Neural cell (in vitro differentiated cells): ENCODE measurements around the gene BNIP3. TPM values are rescaled to one million over a fixed set of nuclear protein-coding genes. Genes with fewer than 3 reads are reported as not detected.

Source experiments
- H2AFZ ChIP-seq: fragments of 200-600, 300-800 bp; sonication (generic), shearing (Covaris generic); 2 replicates; pipeline ENCODE4 v1.6.0; 2014; ENCODE audit warnings: low read depth, mild to moderate bottlenecking, antibody characterized with exemption, low read length, moderate library complexity
- H3F3A ChIP-seq: fragments of 200-600 bp; shearing (Covaris generic); 2 replicates; pipeline ENCODE4 v1.6.1; 2016; ENCODE audit warnings: mild to moderate bottlenecking, moderate library complexity, mixed read lengths, antibody characterized with exemption, low read length; ENCODE audit not compliant: insufficient read depth, poor library complexity, severe bottlenecking
- H3K27ac ChIP-seq: fragments of 200-600, 300-800 bp; sonication (generic), shearing (Covaris generic); 2 replicates; pipeline ENCODE4 v1.5.1; 2014; ENCODE audit warnings: mild to moderate bottlenecking, low read length, moderate library complexity
- H3K27me3 ChIP-seq: fragments of 300-800, 200-600 bp; sonication (generic), shearing (Covaris generic); 2 replicates; pipeline ENCODE4 v1.6.0; 2014; ENCODE audit warnings: mild to moderate bottlenecking, low read depth, low read length, moderate library complexity; ENCODE audit not compliant: insufficient read depth
- H3K36me3 ChIP-seq: fragments of 300-800, 200-600 bp; sonication (generic), shearing (Covaris generic); 2 replicates; pipeline ENCODE4 v1.5.1; 2014; ENCODE audit warnings: mild to moderate bottlenecking, antibody characterized with exemption, low read length, moderate library complexity; ENCODE audit not compliant: insufficient read depth
- H3K4me2 ChIP-seq: fragments of 300-800, 200-600 bp; sonication (generic), shearing (Covaris generic); 2 replicates; pipeline ENCODE4 v1.6.0; 2014; ENCODE audit warnings: mild to moderate bottlenecking, low read length
- H3K4me3 ChIP-seq: fragments of 300-800, 200-600 bp; sonication (generic), shearing (Covaris generic); 2 replicates; pipeline ENCODE4 v1.5.1; 2014; ENCODE audit warnings: mild to moderate bottlenecking, low read length, moderate library complexity
- H3K79me2 ChIP-seq: fragments of 200-600 bp; shearing (Covaris generic); replicated peaks from 2 replicates; pipeline ENCODE4 v1.6.0; 2014; ENCODE audit warnings: mild to moderate bottlenecking, low read length, moderate library complexity; ENCODE audit not compliant: insufficient read depth
- H3K9ac ChIP-seq: fragments of 300-800, 200-600 bp; sonication (generic), shearing (Covaris generic); 2 replicates; pipeline ENCODE4 v1.6.1; 2016; ENCODE audit warnings: mild to moderate bottlenecking, low read length, mixed read lengths
- H3K9me2 ChIP-seq: fragments of 200-600 bp; shearing (Covaris generic); 2 replicates; pipeline ENCODE4 v1.6.1; 2016; ENCODE audit warnings: mild to moderate bottlenecking, low read length, mixed read lengths; ENCODE audit not compliant: insufficient read depth
- H3K9me3 ChIP-seq: fragments of 200-600, 300-800 bp; sonication (generic), shearing (Covaris generic); 2 replicates; pipeline ENCODE4 v1.6.1; 2016; ENCODE audit warnings: mild to moderate bottlenecking, mixed run types, low read length, moderate library complexity, mixed read lengths
- H4K20me1 ChIP-seq: fragments of 200-600 bp; shearing (Covaris generic); 2 replicates; pipeline ENCODE4 v1.6.1; 2016; ENCODE audit warnings: mild to moderate bottlenecking, mixed run types; ENCODE audit not compliant: insufficient read depth
- EP300 ChIP-seq: fragments of 450-650 bp; conservative IDR thresholded peaks from 2 replicates; pipeline ENCODE4 v1.6.1; 2014; ENCODE audit warnings: antibody characterized with exemption, mild to moderate bottlenecking, moderate library complexity; ENCODE audit not compliant: poor library complexity, severe bottlenecking
- POLR2AphosphoS5 ChIP-seq: IDR thresholded peaks from 2 replicates; pipeline ENCODE4 v1.6.1; 2012
- RAD21 ChIP-seq: fragments of 450-650 bp; conservative IDR thresholded peaks from 2 replicates; pipeline ENCODE4 v1.6.1; 2014; ENCODE audit warnings: antibody characterized with exemption, mild to moderate bottlenecking, moderate library complexity
- SMC3 ChIP-seq: fragments of 450-650 bp; conservative IDR thresholded peaks from 2 replicates; pipeline ENCODE4 v1.6.1; 2014; ENCODE audit warnings: antibody characterized with exemption, mild to moderate bottlenecking, moderate library complexity; ENCODE audit not compliant: poor library complexity
- TAF1 ChIP-seq: IDR thresholded peaks from 2 replicates; pipeline ENCODE4 v1.6.1; 2012; ENCODE audit warnings: low read depth
- polyA plus RNA-seq: library from polyadenylated mRNA; depleted of rRNA; stranded (reverse); fragments of >200 nt; gene quantifications from 2 replicates; pipeline ENCODE4 v1.2.3, GENCODE V29; 2014
- TF ChIP-seq, protein P1 (sequence below): fragments of 450-650 bp; IDR thresholded peaks from 2 replicates; pipeline ENCODE4 v1.5.1; 2014; ENCODE audit warnings: antibody characterized with exemption, mild to moderate bottlenecking, moderate library complexity; ENCODE audit not compliant: poor library complexity, severe bottlenecking
- TF ChIP-seq, protein P2 (sequence below): IDR thresholded peaks from 2 replicates; pipeline ENCODE4 v1.6.1; 2012; ENCODE audit warnings: borderline replicate concordance

The BNIP3 gene
- polyA plus RNA-seq, 1 donor from 2014 or later = 77.1 TPM

DNA sequence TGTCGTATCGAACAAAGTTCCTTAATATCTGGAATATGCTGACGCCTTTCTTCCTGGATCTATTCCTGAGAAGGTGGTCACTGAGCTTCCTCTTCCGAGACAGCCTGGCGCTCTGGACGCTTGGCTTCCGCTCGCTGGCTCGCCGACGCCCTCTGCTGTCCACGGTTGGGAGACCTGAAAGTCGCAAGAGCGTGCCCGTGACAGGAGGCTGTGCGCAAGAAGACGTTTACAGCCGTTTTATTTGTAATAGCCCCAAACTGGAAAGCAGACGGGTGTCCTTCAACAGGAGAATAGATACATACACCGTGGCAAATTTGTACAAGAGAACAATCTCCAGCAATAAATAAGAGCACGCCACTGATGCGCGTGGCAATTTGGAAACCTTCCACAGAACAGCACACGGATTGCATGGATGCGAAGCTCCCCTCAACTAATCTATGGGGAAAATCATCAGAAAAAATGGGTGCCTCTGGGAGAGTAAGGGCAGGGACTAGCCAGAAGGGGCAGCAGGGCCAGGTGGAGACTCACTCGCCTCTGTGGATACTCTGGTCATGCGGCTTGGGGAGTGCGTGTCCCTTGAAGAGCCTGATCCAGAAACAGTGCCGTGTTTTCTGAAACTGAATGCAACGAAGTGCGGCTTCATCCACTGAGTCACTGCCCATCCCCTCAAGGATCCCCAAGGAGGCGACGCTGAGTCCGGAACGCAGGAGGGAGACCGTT is 41.5 kb upstream of the BNIP3 start:
- Histone ChIP-seq H3K9me3 (no peaks in the 10 kb centered on the region), H3K9me2 (no peaks in the 10 kb centered on the region), H3K79me2 (no peaks in the 10 kb centered on the region), H3K9ac (no peak overlapping the region), H3K27me3 (peaks cover 5% of the 10 kb centered on the region), H3K36me3 (no peaks in the 10 kb centered on the region), H3F3A (no peaks in the 10 kb centered on the region), H3K4me3 (no peak overlapping the region), H2AFZ (no peak overlapping the region), H3K27ac (no peak overlapping the region), H3K4me2 (no peak overlapping the region), H4K20me1 (no peaks in the 10 kb centered on the region)
- TF ChIP-seq, protein P1, sequence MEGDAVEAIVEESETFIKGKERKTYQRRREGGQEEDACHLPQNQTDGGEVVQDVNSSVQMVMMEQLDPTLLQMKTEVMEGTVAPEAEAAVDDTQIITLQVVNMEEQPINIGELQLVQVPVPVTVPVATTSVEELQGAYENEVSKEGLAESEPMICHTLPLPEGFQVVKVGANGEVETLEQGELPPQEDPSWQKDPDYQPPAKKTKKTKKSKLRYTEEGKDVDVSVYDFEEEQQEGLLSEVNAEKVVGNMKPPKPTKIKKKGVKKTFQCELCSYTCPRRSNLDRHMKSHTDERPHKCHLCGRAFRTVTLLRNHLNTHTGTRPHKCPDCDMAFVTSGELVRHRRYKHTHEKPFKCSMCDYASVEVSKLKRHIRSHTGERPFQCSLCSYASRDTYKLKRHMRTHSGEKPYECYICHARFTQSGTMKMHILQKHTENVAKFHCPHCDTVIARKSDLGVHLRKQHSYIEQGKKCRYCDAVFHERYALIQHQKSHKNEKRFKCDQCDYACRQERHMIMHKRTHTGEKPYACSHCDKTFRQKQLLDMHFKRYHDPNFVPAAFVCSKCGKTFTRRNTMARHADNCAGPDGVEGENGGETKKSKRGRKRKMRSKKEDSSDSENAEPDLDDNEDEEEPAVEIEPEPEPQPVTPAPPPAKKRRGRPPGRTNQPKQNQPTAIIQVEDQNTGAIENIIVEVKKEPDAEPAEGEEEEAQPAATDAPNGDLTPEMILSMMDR = peak; percentile 72
- TF ChIP-seq, protein P2, sequence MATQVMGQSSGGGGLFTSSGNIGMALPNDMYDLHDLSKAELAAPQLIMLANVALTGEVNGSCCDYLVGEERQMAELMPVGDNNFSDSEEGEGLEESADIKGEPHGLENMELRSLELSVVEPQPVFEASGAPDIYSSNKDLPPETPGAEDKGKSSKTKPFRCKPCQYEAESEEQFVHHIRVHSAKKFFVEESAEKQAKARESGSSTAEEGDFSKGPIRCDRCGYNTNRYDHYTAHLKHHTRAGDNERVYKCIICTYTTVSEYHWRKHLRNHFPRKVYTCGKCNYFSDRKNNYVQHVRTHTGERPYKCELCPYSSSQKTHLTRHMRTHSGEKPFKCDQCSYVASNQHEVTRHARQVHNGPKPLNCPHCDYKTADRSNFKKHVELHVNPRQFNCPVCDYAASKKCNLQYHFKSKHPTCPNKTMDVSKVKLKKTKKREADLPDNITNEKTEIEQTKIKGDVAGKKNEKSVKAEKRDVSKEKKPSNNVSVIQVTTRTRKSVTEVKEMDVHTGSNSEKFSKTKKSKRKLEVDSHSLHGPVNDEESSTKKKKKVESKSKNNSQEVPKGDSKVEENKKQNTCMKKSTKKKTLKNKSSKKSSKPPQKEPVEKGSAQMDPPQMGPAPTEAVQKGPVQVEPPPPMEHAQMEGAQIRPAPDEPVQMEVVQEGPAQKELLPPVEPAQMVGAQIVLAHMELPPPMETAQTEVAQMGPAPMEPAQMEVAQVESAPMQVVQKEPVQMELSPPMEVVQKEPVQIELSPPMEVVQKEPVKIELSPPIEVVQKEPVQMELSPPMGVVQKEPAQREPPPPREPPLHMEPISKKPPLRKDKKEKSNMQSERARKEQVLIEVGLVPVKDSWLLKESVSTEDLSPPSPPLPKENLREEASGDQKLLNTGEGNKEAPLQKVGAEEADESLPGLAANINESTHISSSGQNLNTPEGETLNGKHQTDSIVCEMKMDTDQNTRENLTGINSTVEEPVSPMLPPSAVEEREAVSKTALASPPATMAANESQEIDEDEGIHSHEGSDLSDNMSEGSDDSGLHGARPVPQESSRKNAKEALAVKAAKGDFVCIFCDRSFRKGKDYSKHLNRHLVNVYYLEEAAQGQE = no peak
- TF ChIP-seq RAD21 = peak; percentile 66
- TF ChIP-seq SMC3 = peak; percentile 65
- TF ChIP-seq EP300 = no peak
- TF ChIP-seq TAF1 = no peak

DNA sequence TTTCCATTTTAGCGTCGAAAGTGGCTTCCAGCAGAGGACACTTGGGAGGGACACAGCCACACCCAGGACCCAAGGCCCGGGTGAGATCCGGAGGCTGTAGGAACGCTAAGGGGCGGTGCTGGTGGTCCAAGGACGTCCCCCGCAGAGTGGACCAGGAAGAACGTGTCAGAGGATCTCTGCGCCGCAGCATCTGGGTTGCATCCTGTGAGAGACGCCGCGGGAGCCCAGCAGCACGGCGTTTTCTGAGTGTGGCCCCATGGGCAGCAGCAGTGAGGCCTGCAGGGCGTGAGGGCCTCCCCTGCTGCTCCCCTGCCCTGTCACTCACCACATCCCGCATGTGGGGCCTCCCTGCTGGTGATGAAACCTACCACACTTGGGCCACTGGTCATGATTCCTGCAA is 40.5 kb upstream of the BNIP3 start:
- Histone ChIP-seq H3F3A (no peaks in the 10 kb centered on the region), H3K9ac (no peak overlapping the region), H3K27ac (no peak overlapping the region), H3K36me3 (no peaks in the 10 kb centered on the region), H3K4me2 (no peak overlapping the region), H3K4me3 (no peak overlapping the region), H4K20me1 (no peaks in the 10 kb centered on the region), H3K27me3 (peaks cover 5% of the 10 kb centered on the region), H3K9me3 (no peaks in the 10 kb centered on the region), H3K9me2 (no peaks in the 10 kb centered on the region), H3K79me2 (no peaks in the 10 kb centered on the region), H2AFZ (no peak overlapping the region)
- TF ChIP-seq POLR2AphosphoS5 = no peak
- TF ChIP-seq TAF1 = no peak
- TF ChIP-seq RAD21 = no peak
- no peak for TF ChIP-seq EP300
- TF ChIP-seq SMC3 = no peak
- TF ChIP-seq, protein P2 = no peak
- TF ChIP-seq, protein P1 = no peak
